Urinary bladder (tissue), 4 donors: ENCODE data around the gene PARD3B. TPM values are rescaled to one million over a fixed set of nuclear protein-coding genes. Genes with fewer than 3 reads are reported as not detected.

ENCODE experiments used
- DNase-seq: peaks from one replicate; pipeline ENCODE4 v3.0.0-alpha.2; 2015; ENCODE audit errors: extremely low spot score
- H3K27ac ChIP-seq: one replicate; pipeline ENCODE4 v1.5.1; 2013; ENCODE audit warnings: low read depth, mild to moderate bottlenecking, moderate library complexity
- H3K36me3 ChIP-seq: one replicate; pipeline ENCODE4 v1.6.1; 2013; ENCODE audit warnings: mild to moderate bottlenecking, moderate library complexity; ENCODE audit not compliant: insufficient read depth
- H3K4me1 ChIP-seq: one replicate; pipeline ENCODE4 v1.6.1; 2013; ENCODE audit warnings: mild to moderate bottlenecking, moderate library complexity; ENCODE audit not compliant: insufficient read depth
- H3K4me3 ChIP-seq: one replicate; pipeline ENCODE4 v1.5.1; 2013; ENCODE audit warnings: low read depth, low read length
- WGBS: extraction: QIAGEN DNeasy Blood & Tissue Kit; methylation state at CpG from one replicate; pipeline ENCODE4 v1.1.7; 2013; 5-methylcytosine and 5-hydroxymethylcytosine counted together
- polyA plus RNA-seq: library from polyadenylated mRNA; stranded (reverse); fragments of 200-250 nt; gene quantifications from one replicate; pipeline ENCODE4 v1.2.3, GENCODE V29; 2013
- total RNA-seq: library from RNA; depleted of rRNA; stranded (reverse); fragments of >200 nt; gene quantifications from one replicate; pipeline ENCODE4 v1.2.3, GENCODE V29; 2014
- donor health status: healthy with polysubstance abuse.
- donor health status: healthy.

PARD3B gene
- total and polyA plus RNA-seq, 2 donors: 9.1 to 42.9 TPM

- Histone ChIP-seq H3K4me3 (no peak overlapping the region), H3K36me3 (no peaks in the 10 kb centered on the region), H3K27ac (no peak overlapping the region), H3K4me1 (no peaks in the 10 kb centered on the region)
- no peak for DNase-seq
- 76% methylated on average over 1 of the region's 1 CpG for WGBS
Observed at GRCh38 chr2:205030695-205031094, 485.4 kb downstream of the PARD3B start.

GRCh38 chr2:205032093-205032551, 486.8 kb downstream of the PARD3B start:
- Histone ChIP-seq H3K4me3 (no peak overlapping the region), H3K36me3 (no peaks in the 10 kb centered on the region), H3K4me1 (no peaks in the 10 kb centered on the region), H3K27ac (no peak overlapping the region)
- DNase-seq: no peak
- 76% methylated on average over 4 of the region's 4 CpGs for WGBS

DNA sequence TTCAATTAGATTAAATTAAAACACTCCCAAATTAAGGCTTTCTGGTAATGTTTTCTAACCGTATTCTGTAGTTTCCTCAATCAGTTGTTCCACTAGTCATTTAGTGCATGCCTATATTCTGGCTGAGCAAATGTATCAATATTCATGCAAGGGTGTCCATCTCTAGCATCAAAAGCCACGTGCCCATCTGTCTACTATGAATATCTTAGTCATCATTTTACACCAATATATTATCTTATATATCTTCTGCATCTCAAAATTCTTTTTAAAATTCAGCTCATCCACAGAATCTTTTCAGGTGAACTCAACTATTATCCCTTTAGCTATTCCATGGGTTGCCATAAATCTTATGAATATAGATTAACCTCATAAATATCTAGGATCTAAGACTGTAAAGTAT, 488.2 kb downstream of the PARD3B start:
- Histone ChIP-seq H3K36me3 (no peaks in the 10 kb centered on the region), H3K4me1 (no peaks in the 10 kb centered on the region), H3K27ac (no peak overlapping the region), H3K4me3 (no peak overlapping the region)
- DNase-seq: no peak
- WGBS: 94% methylated on average over 2 of the region's 2 CpGs

DNA sequence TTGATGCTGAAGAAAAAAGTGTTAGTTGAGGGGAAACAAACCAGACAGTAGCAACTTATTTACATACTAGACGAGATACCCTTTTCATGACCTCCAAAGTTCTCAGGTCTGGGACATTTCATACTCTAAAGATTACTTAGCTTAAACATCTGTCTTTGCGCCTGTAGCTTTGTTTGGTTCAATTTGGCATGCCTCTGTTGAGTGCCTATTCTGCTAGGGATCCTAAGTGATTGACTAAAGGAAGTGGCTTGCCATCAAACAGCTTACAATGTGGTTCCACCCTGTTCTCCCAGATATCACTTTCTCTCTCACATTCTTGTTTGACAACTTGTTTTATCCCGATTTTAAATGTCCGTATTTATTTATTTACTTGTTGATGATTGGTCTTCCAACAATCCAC, 488.8 kb downstream of the PARD3B start:
- H3K4me1 ChIP-seq: no peaks in the 10 kb centered on the region
- H3K36me3 ChIP-seq: no peaks in the 10 kb centered on the region
- WGBS: 74% methylated on average over 4 of the region's 4 CpGs
- H3K4me3 ChIP-seq: no peak overlapping the region
- H3K27ac ChIP-seq: no peak overlapping the region
- no peak for DNase-seq

DNA sequence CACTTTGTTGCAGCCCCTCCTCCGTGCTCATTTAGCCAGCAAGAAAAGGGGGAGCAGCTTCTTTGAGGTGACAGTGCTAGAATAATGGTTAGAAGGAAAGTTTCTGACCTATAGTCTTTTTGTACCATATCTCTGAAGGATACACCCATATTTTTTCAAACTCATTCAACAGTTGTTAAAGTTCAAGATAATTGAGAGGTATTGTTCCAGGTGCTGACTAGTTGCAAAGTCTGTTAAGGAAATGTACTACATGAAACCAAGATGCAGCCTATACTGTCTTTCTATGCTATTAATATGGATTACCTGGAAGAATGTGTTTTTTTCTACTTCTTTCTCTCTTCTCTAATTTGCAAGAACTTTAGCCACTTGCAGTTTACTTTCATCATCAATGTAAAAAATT, 495.0 kb downstream of the PARD3B start:
- Histone ChIP-seq H3K4me3 (no peak overlapping the region), H3K36me3 (no peaks in the 10 kb centered on the region), H3K27ac (no peak overlapping the region), H3K4me1 (no peaks in the 10 kb centered on the region)
- 91% methylated on average over 1 of the region's 1 CpG for WGBS
- DNase-seq: no peak

DNA sequence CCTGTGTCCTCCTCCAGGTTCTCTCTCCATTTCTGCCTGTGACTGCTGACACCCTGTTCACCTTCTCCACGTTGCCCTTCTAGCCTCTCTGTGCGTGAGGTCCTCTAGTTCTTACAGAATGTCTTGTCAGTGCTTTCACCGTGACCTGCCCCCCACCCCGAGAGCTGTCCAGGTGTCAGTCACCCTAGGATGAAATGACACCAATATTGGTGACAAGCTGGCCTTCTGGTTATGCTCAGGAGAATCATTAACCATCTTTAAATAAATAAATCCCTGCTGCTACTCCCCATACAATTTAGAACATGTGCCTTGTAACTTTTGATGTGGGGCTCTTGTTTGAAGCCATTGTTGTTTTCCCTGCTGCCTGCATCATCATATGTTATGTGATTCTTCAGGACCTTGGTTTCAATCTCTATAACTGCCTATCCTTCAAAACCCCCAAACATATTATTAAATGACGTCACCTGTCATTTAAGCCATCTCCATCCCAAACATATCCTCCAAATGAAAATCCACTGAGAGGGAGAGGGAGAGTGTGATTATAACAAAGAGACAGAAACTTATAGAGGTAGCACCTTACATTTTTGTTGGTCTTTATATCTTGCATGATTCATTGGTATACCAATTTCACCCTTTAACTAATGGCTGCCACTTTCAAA, 496.3 kb downstream of the PARD3B start:
- H3K4me1 ChIP-seq: no peaks in the 10 kb centered on the region
- no peak overlapping the region for H3K27ac ChIP-seq
- WGBS: 81% methylated on average over 5 of the region's 5 CpGs
- no peaks in the 10 kb centered on the region for H3K36me3 ChIP-seq
- DNase-seq: no peak
- H3K4me3 ChIP-seq: no peak overlapping the region

DNA sequence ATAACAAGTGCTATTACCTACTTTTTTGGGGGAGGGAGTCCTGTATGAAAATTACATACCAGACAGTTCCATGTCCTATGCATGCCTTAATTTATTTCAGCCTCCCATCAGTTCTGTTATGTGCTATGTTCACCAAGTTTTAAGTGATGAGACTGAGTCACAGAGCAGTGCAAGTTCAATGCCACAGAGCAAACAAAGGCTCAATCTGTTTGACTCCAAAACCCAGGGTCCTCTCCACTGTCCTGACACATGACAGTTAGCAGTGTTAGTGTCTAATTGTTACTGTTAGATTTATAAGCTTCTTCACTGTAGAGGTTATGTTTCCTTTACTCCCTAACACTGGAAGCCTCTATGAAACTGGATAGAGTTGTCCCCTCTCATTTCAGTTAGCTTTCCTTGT, 498.0 kb downstream of the PARD3B start:
- H3K36me3 ChIP-seq: no peaks in the 10 kb centered on the region
- no peak overlapping the region for H3K27ac ChIP-seq
- no peak overlapping the region for H3K4me3 ChIP-seq
- H3K4me1 ChIP-seq: no peaks in the 10 kb centered on the region
- DNase-seq: no peak

DNA sequence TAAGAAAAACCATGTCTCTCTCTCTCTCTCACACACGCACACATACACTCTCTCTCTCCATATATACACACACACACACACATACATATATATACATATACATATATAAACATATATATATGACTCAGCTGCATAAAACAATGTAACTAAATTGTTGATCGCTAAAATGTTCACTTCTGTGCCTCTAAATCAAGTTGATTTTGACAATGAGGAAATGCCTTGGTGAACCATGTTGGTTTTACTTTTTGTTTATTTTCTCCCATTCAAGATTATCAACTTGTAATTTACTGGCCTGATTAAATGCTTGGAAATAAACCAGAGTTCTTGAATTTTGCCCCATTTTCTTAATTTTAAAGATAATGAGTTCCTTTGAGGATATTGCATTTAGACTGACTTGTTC, 500.4 kb downstream of the PARD3B start:
- DNase-seq: no peak
- H3K4me3 ChIP-seq: no peak overlapping the region
- H3K4me1 ChIP-seq: no peaks in the 10 kb centered on the region
- 85% methylated on average over 2 of the region's 2 CpGs for WGBS
- no peak overlapping the region for H3K27ac ChIP-seq
- H3K36me3 ChIP-seq: no peaks in the 10 kb centered on the region

DNA sequence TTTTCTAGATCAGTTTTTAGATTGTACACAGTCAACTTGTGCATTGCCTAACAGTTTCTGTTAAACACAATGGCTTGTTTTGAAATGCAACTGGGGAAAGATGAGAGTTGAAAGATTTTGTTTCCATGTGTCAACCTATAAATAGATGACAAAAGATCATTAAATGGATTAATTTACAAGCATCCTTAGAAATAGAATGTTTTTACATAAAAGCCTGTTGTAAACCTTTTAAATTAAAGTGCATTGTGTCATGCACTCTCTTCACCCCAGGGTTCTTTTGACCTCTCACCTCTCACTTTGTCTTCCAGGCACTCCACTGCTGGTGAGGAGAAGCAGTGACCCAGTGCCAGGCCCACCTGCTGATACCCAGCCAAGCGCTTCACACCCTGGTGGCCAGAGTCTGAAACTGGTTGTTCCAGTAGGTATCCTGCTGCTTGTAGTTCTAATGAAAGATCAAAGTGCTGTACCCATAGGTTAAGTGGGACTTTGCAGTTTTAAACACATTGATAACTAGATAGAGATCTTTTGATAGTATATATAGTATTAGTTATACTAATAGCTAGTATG, 502.1 kb downstream of the PARD3B start:
- no peaks in the 10 kb centered on the region for H3K4me1 ChIP-seq
- no peak overlapping the region for H3K27ac ChIP-seq
- no peak overlapping the region for H3K4me3 ChIP-seq
- H3K36me3 ChIP-seq: no peaks in the 10 kb centered on the region
- DNase-seq: no peak
- WGBS: 97% methylated on average over 1 of the region's 1 CpG

GRCh38 chr2:205051417-205051816, 506.1 kb downstream of the PARD3B start:
- no peaks in the 10 kb centered on the region for H3K36me3 ChIP-seq
- DNase-seq: no peak

GRCh38 chr2:205052781-205053180, 507.5 kb downstream of the PARD3B start:
- H3K4me3 ChIP-seq: no peak overlapping the region
- H3K27ac ChIP-seq: no peak overlapping the region
- no peaks in the 10 kb centered on the region for H3K36me3 ChIP-seq
- DNase-seq: no peak
- no peaks in the 10 kb centered on the region for H3K4me1 ChIP-seq
- WGBS: 89% methylated on average over 2 of the region's 2 CpGs

More at GRCh38 chr2:205051417-205051816, 506.1 kb downstream of the PARD3B start:
- no peak overlapping the region for H3K27ac ChIP-seq
- no peak overlapping the region for H3K4me3 ChIP-seq
- no peaks in the 10 kb centered on the region for H3K4me1 ChIP-seq

DNA sequence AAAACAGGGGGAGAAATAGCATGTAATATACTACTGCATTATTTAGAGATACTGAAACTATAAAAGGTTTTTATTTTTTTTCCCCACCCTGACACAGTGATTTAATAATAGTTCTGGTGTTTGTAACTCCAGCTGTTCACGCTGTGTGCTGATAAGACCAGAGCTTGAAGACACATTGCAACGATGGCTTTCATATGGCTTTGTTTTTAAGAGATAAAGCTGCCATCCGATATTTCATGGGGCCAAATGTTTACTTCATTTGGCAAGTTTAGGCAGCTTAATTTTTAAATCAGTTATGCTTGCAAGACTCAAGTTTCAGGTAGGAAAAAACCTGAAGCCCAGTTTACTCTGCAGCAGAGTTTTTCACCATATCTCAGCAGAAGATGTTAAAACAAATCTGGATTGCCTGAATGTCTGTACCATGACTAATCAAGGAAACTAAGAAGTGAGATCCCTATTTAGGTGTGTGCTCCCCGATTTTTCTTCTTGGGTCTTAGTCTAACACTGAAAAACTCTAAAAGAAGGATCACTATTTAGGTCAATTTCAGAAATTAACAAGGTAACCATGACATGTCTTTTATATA, 508.6 kb downstream of the PARD3B start:
- DNase-seq: no peak
- Histone ChIP-seq H3K36me3 (no peaks in the 10 kb centered on the region), H3K4me1 (no peaks in the 10 kb centered on the region), H3K27ac (no peak overlapping the region), H3K4me3 (no peak overlapping the region)
- WGBS: 22% methylated on average over 4 of the region's 4 CpGs

DNA sequence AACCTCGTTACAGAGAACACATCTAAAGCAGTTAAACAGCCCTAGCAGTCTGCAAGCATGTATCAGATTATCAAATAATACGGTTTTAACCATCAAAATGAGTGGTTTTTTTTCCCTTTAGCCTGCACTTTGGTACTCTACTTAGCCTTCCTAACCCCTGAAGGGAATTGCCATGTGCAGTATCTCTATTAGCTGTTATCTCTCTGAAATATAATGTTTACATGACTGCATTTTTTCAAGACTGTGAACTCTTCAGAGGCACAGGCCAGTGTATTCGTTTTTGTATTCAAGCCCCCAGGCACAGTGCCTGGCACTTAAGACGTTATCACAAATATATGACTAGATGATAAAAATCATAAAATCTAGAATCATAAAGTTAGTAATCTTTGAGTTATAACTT, 509.5 kb downstream of the PARD3B start:
- Histone ChIP-seq H3K4me1 (no peaks in the 10 kb centered on the region), H3K36me3 (no peaks in the 10 kb centered on the region), H3K27ac (no peak overlapping the region), H3K4me3 (no peak overlapping the region)
- WGBS: 44% methylated on average over 4 of the region's 4 CpGs
- no peak for DNase-seq

DNA sequence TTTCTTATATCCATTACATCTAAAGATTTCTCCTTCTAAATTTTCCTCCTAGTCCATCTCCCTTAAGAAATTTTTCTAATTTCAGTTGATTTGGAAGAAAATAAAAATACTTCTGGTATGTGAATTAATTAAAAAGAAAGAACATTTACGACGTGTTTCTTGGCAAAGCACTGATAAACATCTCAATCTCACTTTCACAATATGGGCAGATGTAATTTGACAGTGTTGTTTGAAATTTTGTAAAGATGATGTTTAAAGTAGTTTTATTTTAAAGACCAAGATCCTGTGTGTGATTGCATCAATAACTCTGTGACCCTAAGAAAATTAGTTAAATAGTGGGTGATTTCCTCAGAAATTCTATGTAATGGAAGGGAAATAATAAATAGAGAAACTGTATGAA, 510.0 kb downstream of the PARD3B start:
- H3K36me3 ChIP-seq: no peaks in the 10 kb centered on the region
- 40% methylated on average over 2 of the region's 2 CpGs for WGBS
- H3K27ac ChIP-seq: no peak overlapping the region

More for the DNA sequence above, 510.0 kb downstream of the PARD3B start:
- Histone ChIP-seq H3K4me3 (no peak overlapping the region), H3K4me1 (no peaks in the 10 kb centered on the region)
- DNase-seq: no peak
